ENCODE data around the gene CLDN14. TPM values are rescaled to one million over a fixed set of nuclear protein-coding genes. Genes with fewer than 3 reads are reported as not detected.

Gene CLDN14
- total RNA-seq, 1 donor from 2014 or later = not detected

Other genes with a start within 250 kb of the CLDN14 start
- gene MORC3, start 159.9 kb downstream of the CLDN14 start, total RNA-seq = 35.7 and 36.9 TPM in 2 replicates
- gene CHAF1B, start 94.7 kb downstream of the CLDN14 start, total RNA-seq = 27.0 and 31.5 TPM in 2 replicates
- gene SIM2, start 219.0 kb upstream of the CLDN14 start, total RNA-seq = 0.09 TPM in 1 of 2 replicates, not detected in the other